ENCODE results near the gene KCNQ4.

Gene KCNQ4

DNA sequence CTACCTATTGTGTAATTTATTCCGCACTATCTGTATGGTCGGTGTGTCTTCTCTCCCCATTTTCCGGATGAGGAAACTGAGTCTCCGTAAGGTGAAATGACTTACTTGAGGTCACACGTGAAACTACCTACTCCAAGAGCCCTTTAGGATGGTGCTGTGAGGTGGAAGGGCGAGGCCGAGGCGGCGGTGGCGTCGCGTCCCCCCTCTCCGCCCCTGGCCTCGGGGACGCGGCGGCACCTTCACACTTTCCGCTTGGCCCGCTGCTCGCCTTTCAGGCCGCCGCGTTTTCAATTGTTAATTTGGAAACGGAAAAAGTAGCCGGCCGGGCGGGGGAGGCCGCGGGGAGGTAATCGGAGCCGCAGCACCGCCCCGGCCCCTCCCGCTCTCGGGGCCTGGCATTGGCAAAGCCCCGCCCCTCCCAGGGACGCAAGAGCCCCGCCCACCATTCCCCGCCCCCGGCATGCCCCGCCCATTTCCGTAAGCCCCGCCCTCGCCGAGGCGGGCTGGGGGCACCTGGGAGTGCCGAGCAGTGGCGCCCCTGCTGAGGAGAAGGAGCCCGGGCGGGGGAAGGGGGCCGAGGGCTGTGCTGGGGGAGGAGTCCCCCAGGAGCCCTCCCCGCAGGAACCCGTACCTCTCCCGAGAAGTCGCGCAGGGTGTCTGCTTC, 18.6 kb downstream of the KCNQ4 start:
- H3K4me1 ChIP-seq (ENCODE audit: control insufficient read depth in 1 of 2, insufficient read depth in 2 of 2, low read length in 2 of 2) = peaks cover 25 to 72% of the 10 kb centered on the region in 2 donors
- peak overlapping the region; percentile 78 for H3K27ac ChIP-seq (ENCODE audit: low read length)
- no peaks in the 10 kb centered on the region for H3K27me3 ChIP-seq (ENCODE audit: low read depth, low read length)
- no peaks in the 10 kb centered on the region for H3K9me3 ChIP-seq (ENCODE audit: control insufficient read depth in 1 of 2, low read length in 2 of 2)
- peak overlapping the region; percentile 50 to 55 for H3K4me3 ChIP-seq (ENCODE audit: low read depth in 1 of 2, low read length in 2 of 2)
- H3K36me3 ChIP-seq (ENCODE audit: control insufficient read depth in 1 of 2, insufficient read depth in 2 of 2, low read length in 2 of 2) = no peaks in the 10 kb centered on the region

- Histone ChIP-seq H3K4me3 (ENCODE audit: low read depth in 1 of 2, low read length in 2 of 2) (peak overlapping the region in 1 of 2 donors; percentile 55), H3K9me3 (ENCODE audit: control insufficient read depth in 1 of 2, low read length in 2 of 2) (no peaks in the 10 kb centered on the region), H3K27me3 (ENCODE audit: low read depth, low read length) (no peaks in the 10 kb centered on the region), H3K27ac (ENCODE audit: low read length) (no peak overlapping the region), H3K4me1 (ENCODE audit: control insufficient read depth in 1 of 2, insufficient read depth in 2 of 2, low read length in 2 of 2) (peaks cover 19 to 72% of the 10 kb centered on the region in 2 donors), H3K36me3 (ENCODE audit: control insufficient read depth in 1 of 2, insufficient read depth in 2 of 2, low read length in 2 of 2) (no peaks in the 10 kb centered on the region)
Measured at GRCh38 chr1:40802742-40803113, 19.1 kb downstream of the KCNQ4 start.

DNA sequence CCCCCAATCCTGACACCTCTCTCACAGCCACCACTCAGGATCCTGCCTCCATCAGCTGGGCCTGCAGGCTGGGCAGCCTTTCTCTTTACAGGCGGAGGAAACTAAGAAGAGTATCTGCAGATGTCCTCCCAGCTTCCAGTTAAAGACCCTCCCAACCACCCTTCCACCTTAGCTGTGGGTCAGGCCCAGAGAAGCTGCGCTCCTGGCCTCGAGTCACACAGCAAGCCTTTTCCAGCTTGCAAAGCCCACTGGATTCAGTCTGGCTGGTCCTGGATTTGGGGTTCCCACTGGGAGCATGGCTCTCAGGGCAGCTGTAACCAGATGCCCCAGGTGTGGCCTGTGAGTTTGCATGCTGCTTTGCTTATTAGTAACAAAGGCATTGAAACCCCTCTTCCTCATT, 19.9 kb downstream of the KCNQ4 start:
- peaks cover 19 to 72% of the 10 kb centered on the region in 2 donors for H3K4me1 ChIP-seq (ENCODE audit: control insufficient read depth in 1 of 2, insufficient read depth in 2 of 2, low read length in 2 of 2)

GRCh38 chr1:40803902-40804301, 20.3 kb downstream of the KCNQ4 start:
- no peak overlapping the region for H3K4me3 ChIP-seq (ENCODE audit: low read depth in 1 of 2, low read length in 2 of 2)
- no peaks in the 10 kb centered on the region for H3K27me3 ChIP-seq (ENCODE audit: low read depth, low read length)
- H3K9me3 ChIP-seq (ENCODE audit: control insufficient read depth in 1 of 2, low read length in 2 of 2) = no peaks in the 10 kb centered on the region
- peaks cover 19 to 68% of the 10 kb centered on the region in 2 donors for H3K4me1 ChIP-seq (ENCODE audit: control insufficient read depth in 1 of 2, insufficient read depth in 2 of 2, low read length in 2 of 2)
- H3K27ac ChIP-seq (ENCODE audit: low read length) = no peak overlapping the region
- H3K36me3 ChIP-seq (ENCODE audit: control insufficient read depth in 1 of 2, insufficient read depth in 2 of 2, low read length in 2 of 2) = no peaks in the 10 kb centered on the region

More for the DNA sequence above, 19.9 kb downstream of the KCNQ4 start:
- Histone ChIP-seq H3K27me3 (ENCODE audit: low read depth, low read length) (no peaks in the 10 kb centered on the region), H3K9me3 (ENCODE audit: control insufficient read depth in 1 of 2, low read length in 2 of 2) (no peaks in the 10 kb centered on the region), H3K4me3 (ENCODE audit: low read depth in 1 of 2, low read length in 2 of 2) (no peak overlapping the region), H3K27ac (ENCODE audit: low read length) (no peak overlapping the region), H3K36me3 (ENCODE audit: control insufficient read depth in 1 of 2, insufficient read depth in 2 of 2, low read length in 2 of 2) (no peaks in the 10 kb centered on the region)

- no peaks in the 10 kb centered on the region for H3K27me3 ChIP-seq (ENCODE audit: low read depth, low read length)
- H3K4me1 ChIP-seq (ENCODE audit: control insufficient read depth in 1 of 2, insufficient read depth in 2 of 2, low read length in 2 of 2) = peaks cover 6 to 45% of the 10 kb centered on the region in 2 donors
- H3K9me3 ChIP-seq (ENCODE audit: control insufficient read depth in 1 of 2, low read length in 2 of 2) = no peaks in the 10 kb centered on the region
- no peak overlapping the region for H3K4me3 ChIP-seq (ENCODE audit: low read depth in 1 of 2, low read length in 2 of 2)
- H3K27ac ChIP-seq (ENCODE audit: low read length) = no peak overlapping the region
- no peaks in the 10 kb centered on the region for H3K36me3 ChIP-seq (ENCODE audit: control insufficient read depth in 1 of 2, insufficient read depth in 2 of 2, low read length in 2 of 2)
Measured at GRCh38 chr1:40806240-40806639, 22.7 kb downstream of the KCNQ4 start.

DNA sequence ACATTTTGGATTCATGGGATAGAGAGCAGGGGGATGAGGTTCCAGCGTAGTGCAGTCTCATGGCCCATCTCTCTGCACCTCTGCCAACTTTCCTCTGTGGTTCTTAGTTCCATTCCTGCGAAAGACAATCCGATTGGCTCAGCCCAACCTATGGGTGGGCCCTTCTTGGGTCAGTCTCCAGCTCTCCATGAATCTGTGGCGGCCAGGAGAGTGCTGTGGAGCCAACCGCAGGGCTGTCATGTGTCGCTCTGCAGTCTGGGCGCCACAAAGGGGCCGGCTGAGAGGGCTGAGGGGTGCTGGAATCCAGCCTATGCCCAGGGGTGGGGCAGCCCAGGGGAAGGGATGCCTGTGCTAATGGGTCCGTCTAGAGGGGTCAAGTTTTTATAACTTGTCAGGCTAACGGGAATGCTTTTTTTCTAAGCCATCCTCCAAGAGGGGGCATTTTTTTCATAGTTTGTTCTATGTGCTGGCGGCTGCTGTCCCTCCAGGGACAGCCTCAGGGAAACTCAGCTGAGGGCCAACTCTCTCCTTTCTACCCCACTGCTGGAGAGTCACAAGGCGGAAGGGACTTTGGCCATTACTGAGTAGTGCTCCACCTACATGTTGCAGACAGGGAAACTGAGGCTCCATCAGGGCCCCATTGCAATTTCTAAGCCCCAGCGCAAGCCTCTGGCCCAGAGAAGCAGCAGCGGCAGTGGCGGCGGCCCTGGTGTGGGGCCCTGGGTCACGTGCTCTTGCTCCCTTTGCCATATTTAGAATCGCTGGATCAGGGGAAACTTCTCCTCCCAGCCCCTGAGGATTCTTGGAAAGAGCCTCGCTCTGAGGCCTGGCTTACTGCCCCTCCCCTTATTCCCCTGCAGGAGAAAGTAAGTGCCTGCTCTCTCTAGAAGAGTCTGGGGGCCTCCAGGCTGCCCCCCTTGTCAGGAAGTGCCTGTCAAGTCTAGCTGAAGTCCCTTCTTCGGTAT, 23.4 kb downstream of the KCNQ4 start:
- H3K4me3 ChIP-seq (ENCODE audit: low read depth in 1 of 2, low read length in 2 of 2) = peak overlapping the region in 1 of 2 donors; percentile 7
- H3K36me3 ChIP-seq (ENCODE audit: control insufficient read depth in 1 of 2, insufficient read depth in 2 of 2, low read length in 2 of 2) = no peaks in the 10 kb centered on the region
- H3K27ac ChIP-seq (ENCODE audit: low read length) = peak overlapping the region; percentile 31
- peaks cover under 1 to 37% of the 10 kb centered on the region in 2 donors for H3K4me1 ChIP-seq (ENCODE audit: control insufficient read depth in 1 of 2, insufficient read depth in 2 of 2, low read length in 2 of 2)
- H3K27me3 ChIP-seq (ENCODE audit: low read depth, low read length) = no peaks in the 10 kb centered on the region
- H3K9me3 ChIP-seq (ENCODE audit: control insufficient read depth in 1 of 2, low read length in 2 of 2) = no peaks in the 10 kb centered on the region

GRCh38 chr1:40808002-40808401, 24.4 kb downstream of the KCNQ4 start:
- peaks cover 0 to 36% of the 10 kb centered on the region in 2 donors for H3K4me1 ChIP-seq (ENCODE audit: control insufficient read depth in 1 of 2, insufficient read depth in 2 of 2, low read length in 2 of 2)
- H3K27ac ChIP-seq (ENCODE audit: low read length) = no peak overlapping the region
- H3K9me3 ChIP-seq (ENCODE audit: control insufficient read depth in 1 of 2, low read length in 2 of 2) = no peaks in the 10 kb centered on the region
- no peak overlapping the region for H3K4me3 ChIP-seq (ENCODE audit: low read depth in 1 of 2, low read length in 2 of 2)
- no peaks in the 10 kb centered on the region for H3K36me3 ChIP-seq (ENCODE audit: control insufficient read depth in 1 of 2, insufficient read depth in 2 of 2, low read length in 2 of 2)
- H3K27me3 ChIP-seq (ENCODE audit: low read depth, low read length) = no peaks in the 10 kb centered on the region

- no peak overlapping the region for H3K27ac ChIP-seq (ENCODE audit: low read length)
- H3K4me1 ChIP-seq (ENCODE audit: control insufficient read depth in 1 of 2, insufficient read depth in 2 of 2, low read length in 2 of 2) = peaks cover 0 to 36% of the 10 kb centered on the region in 2 donors
- H3K4me3 ChIP-seq (ENCODE audit: low read depth in 1 of 2, low read length in 2 of 2) = no peak overlapping the region
- no peaks in the 10 kb centered on the region for H3K27me3 ChIP-seq (ENCODE audit: low read depth, low read length)
- no peaks in the 10 kb centered on the region for H3K36me3 ChIP-seq (ENCODE audit: control insufficient read depth in 1 of 2, insufficient read depth in 2 of 2, low read length in 2 of 2)
- no peaks in the 10 kb centered on the region for H3K9me3 ChIP-seq (ENCODE audit: control insufficient read depth in 1 of 2, low read length in 2 of 2)
Measured at GRCh38 chr1:40808444-40808843, 24.9 kb downstream of the KCNQ4 start.

DNA sequence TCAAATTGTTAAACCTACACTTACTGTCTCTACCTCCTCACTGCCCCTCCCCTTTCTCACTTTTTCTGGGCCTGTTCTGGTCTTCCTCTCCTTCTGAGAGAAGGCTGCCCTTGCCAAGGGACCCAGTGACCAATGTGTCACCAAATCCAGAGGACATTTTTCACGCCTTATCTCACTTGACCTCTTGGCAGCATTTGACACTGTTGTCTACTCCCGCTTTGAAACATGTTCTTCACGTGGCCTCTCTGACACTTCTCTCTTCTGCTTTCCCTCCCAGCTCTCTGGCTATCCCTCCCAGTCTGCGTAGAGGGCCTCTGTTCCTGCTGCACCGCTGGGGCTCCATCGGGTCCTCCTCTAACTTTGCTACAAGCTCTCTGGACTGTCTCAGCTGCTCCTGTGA, 25.3 kb downstream of the KCNQ4 start:
- no peaks in the 10 kb centered on the region for H3K27me3 ChIP-seq (ENCODE audit: low read depth, low read length)
- H3K9me3 ChIP-seq (ENCODE audit: control insufficient read depth in 1 of 2, low read length in 2 of 2) = no peaks in the 10 kb centered on the region
- H3K36me3 ChIP-seq (ENCODE audit: control insufficient read depth in 1 of 2, insufficient read depth in 2 of 2, low read length in 2 of 2) = no peaks in the 10 kb centered on the region
- H3K4me3 ChIP-seq (ENCODE audit: low read depth in 1 of 2, low read length in 2 of 2) = no peak overlapping the region
- peaks cover 0 to 36% of the 10 kb centered on the region in 2 donors for H3K4me1 ChIP-seq (ENCODE audit: control insufficient read depth in 1 of 2, insufficient read depth in 2 of 2, low read length in 2 of 2)
- no peak overlapping the region for H3K27ac ChIP-seq (ENCODE audit: low read length)

DNA sequence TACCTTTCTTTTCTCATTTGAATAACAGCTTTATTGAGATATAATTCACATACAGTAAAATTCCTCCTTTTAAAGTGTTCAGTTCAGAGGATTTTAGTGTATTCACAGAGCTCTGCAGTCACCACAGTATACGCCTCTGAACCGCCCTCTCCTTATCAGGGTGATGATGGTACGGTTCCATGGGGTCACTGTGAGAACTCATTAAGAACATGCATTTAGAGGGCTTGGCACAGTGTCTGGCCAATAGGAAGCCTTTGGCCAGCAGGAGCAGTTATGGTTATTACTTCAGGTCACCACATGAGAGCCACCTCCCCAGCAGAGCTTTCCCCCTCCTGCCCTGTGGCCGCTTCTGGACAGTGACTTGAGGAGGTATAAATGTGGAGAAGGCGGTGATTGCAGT, 27.3 kb downstream of the KCNQ4 start:
- Histone ChIP-seq H3K9me3 (ENCODE audit: control insufficient read depth in 1 of 2, low read length in 2 of 2) (no peaks in the 10 kb centered on the region), H3K27me3 (ENCODE audit: low read depth, low read length) (no peaks in the 10 kb centered on the region), H3K36me3 (ENCODE audit: control insufficient read depth in 1 of 2, insufficient read depth in 2 of 2, low read length in 2 of 2) (no peaks in the 10 kb centered on the region), H3K4me3 (ENCODE audit: low read depth in 1 of 2, low read length in 2 of 2) (no peak overlapping the region), H3K4me1 (ENCODE audit: control insufficient read depth in 1 of 2, insufficient read depth in 2 of 2, low read length in 2 of 2) (peaks cover 0 to 26% of the 10 kb centered on the region in 2 donors), H3K27ac (ENCODE audit: low read length) (no peak overlapping the region)

- Histone ChIP-seq H3K27me3 (ENCODE audit: low read depth, low read length) (no peaks in the 10 kb centered on the region), H3K9me3 (ENCODE audit: control insufficient read depth in 1 of 2, low read length in 2 of 2) (no peaks in the 10 kb centered on the region), H3K4me3 (ENCODE audit: low read depth in 1 of 2, low read length in 2 of 2) (no peak overlapping the region), H3K27ac (ENCODE audit: low read length) (no peak overlapping the region), H3K4me1 (ENCODE audit: control insufficient read depth in 1 of 2, insufficient read depth in 2 of 2, low read length in 2 of 2) (peaks cover 0 to 10% of the 10 kb centered on the region in 2 donors), H3K36me3 (ENCODE audit: control insufficient read depth in 1 of 2, insufficient read depth in 2 of 2, low read length in 2 of 2) (peaks cover 0 to 5% of the 10 kb centered on the region in 2 donors)
Measured at GRCh38 chr1:40815420-40815819, 31.8 kb downstream of the KCNQ4 start.

Measured in muscle layer of duodenum (tissue), 2 donors.